ENCODE results near the gene FLNB.

DNA sequence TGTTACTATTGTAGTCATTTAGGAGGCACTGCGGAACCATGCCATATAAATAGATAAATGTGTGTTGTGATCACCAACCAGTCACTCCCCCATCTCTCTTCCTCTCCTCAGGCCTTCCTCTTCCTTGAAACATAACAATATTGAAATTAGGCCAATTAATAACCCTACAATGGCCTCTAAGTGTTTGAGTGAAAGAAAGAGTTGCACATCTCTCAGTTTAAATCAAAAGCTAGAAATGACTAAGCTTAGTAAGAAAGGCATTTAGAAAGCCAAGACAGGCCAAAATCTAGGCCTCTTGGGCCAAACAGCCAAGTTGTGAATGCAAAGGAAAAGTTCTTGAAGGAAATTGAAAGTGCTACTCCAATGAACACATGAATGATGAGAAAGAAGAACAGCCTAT lies 210.7 kb downstream of the FLNB start:
- TF ChIP-seq, protein P1, sequence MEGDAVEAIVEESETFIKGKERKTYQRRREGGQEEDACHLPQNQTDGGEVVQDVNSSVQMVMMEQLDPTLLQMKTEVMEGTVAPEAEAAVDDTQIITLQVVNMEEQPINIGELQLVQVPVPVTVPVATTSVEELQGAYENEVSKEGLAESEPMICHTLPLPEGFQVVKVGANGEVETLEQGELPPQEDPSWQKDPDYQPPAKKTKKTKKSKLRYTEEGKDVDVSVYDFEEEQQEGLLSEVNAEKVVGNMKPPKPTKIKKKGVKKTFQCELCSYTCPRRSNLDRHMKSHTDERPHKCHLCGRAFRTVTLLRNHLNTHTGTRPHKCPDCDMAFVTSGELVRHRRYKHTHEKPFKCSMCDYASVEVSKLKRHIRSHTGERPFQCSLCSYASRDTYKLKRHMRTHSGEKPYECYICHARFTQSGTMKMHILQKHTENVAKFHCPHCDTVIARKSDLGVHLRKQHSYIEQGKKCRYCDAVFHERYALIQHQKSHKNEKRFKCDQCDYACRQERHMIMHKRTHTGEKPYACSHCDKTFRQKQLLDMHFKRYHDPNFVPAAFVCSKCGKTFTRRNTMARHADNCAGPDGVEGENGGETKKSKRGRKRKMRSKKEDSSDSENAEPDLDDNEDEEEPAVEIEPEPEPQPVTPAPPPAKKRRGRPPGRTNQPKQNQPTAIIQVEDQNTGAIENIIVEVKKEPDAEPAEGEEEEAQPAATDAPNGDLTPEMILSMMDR (conservative IDR thresholded peaks at IDR 0.05 in 1 of 2, IDR thresholded peaks at IDR 0.05 in 1 of 2; ENCODE audit: extremely low read depth in 1 of 2, insufficient read depth in 1 of 2, low read depth in 1 of 2, low read length in 2 of 2): no peak
- no peak for TF ChIP-seq EZH2 (IDR thresholded peaks at IDR 0.05; ENCODE audit: borderline replicate concordance, low read length)

Data from mammary epithelial cell (primary cell).